K562 (cell line): ENCODE measurements around the gene COL1A1. TPM values are rescaled to one million over a fixed set of nuclear protein-coding genes. Genes with fewer than 3 reads are reported as not detected.
A peak's percentile ranks its signal among the peaks of the same experiment; 100 is the strongest.

Experiments
- CCNT2 ChIP-seq: IDR thresholded peaks from 2 replicates; pipeline ENCODE4 v1.6.1; 2011; ENCODE audit warnings: borderline replicate concordance, low read depth, mild to moderate bottlenecking, moderate library complexity, mixed read lengths, low read length; ENCODE audit not compliant: insufficient read length; ENCODE audit errors: extremely low read depth
- HINFP ChIP-seq: fragments of 450-650 bp; conservative IDR thresholded peaks from 2 replicates; pipeline ENCODE4 v1.6.1; 2016; ENCODE audit warnings: missing genetic modification characterization, low read depth, mild to moderate bottlenecking, control low read depth, missing compliant biosample characterization
- MBD1 ChIP-seq: fragments of 250-450 bp; sonication (Bioruptor Pico); IDR thresholded peaks from 2 replicates; pipeline ENCODE4 v1.8.0; 2022; ENCODE audit warnings: inconsistent platforms
- MLLT1 ChIP-seq, 2 experiments: fragments of 450-650 bp; IDR thresholded peaks; 2 replicates each; pipeline ENCODE4 v1.6.1; 2016
- MYNN ChIP-seq, 2 experiments: sonication (generic); formaldehyde crosslinking in 1 of 2; IDR thresholded peaks; 2 replicates each; pipeline versions ENCODE4 v1.5.0 to v1.6.1; 2016 to 2020; ENCODE audit warnings: antibody characterized with exemption in 1 of 2, missing genetic modification reagents in 1 of 2
- NCOA6 ChIP-seq: fragments of 450-650 bp; IDR thresholded peaks from 2 replicates; pipeline ENCODE4 v1.6.1; 2017; ENCODE audit warnings: mild to moderate bottlenecking
- PCBP1 ChIP-seq: fragments of 200-400 bp; formaldehyde crosslinking; IDR thresholded peaks from 2 replicates; pipeline ENCODE4 v1.6.1; 2018; ENCODE audit warnings: mild to moderate bottlenecking, low read depth, low read length; ENCODE audit not compliant: poor library complexity, severe bottlenecking
- RFX5 ChIP-seq: IDR thresholded peaks from 2 replicates; pipeline ENCODE4 v1.6.1; 2011; ENCODE audit warnings: low read depth, mild to moderate bottlenecking, improper control_type of control experiment, low read length
- ZBTB12 ChIP-seq: fragments of 250-450 bp; sonication (Bioruptor Pico); IDR thresholded peaks from 2 replicates; pipeline ENCODE4 v1.4.0; 2020
- ZFP36 ChIP-seq: fragments of 150-350 bp; IDR thresholded peaks from 2 replicates; pipeline ENCODE4 v1.6.1; 2018; ENCODE audit warnings: low read length, low read depth; ENCODE audit not compliant: partially characterized antibody
- ZMIZ1 ChIP-seq, 2 experiments: fragments of 150-350 bp in 1 of 2; IDR thresholded peaks; 2 replicates each; pipeline ENCODE4 v1.6.1; 2012 to 2016; ENCODE audit warnings: low read depth in 2 of 2, low read length in 2 of 2, mild to moderate bottlenecking in 1 of 2, moderate library complexity in 1 of 2
- ZNF444 ChIP-seq: fragments of 250-450 bp; sonication (Bioruptor Pico); IDR thresholded peaks from 2 replicates; pipeline ENCODE4 v1.4.0; 2020; ENCODE audit warnings: mild to moderate bottlenecking, moderate library complexity
- ZSCAN32 ChIP-seq: fragments of 450-650 bp; formaldehyde crosslinking; IDR thresholded peaks from 2 replicates; pipeline ENCODE4 v1.4.0; 2020; ENCODE audit warnings: mild to moderate bottlenecking, moderate library complexity
- polyA plus RNA-seq, 8 experiments: library from polyadenylated mRNA; depleted of rRNA in 4 of 8; stranded (reverse) in 5 of 8; unstranded in 3 of 8; fragments of >200 nt; fragmentation: Nextera tagmentation in 2 of 8; fragmentation: Illumina TruSeq in 1 of 8; extraction: Ambion mirVana in 2 of 8; extraction: Trizol in 1 of 8; gene quantifications; 2 replicates each; pipeline versions ENCODE4 v1.2.1 to v1.2.3, GENCODE V29; 2011 to 2014; ENCODE audit warnings: inconsistent platforms in 1 of 8, missing spikeins in 1 of 8
- total RNA-seq, 7 experiments: library from RNA; depleted of rRNA in 6 of 7; stranded (reverse); fragments of >200 nt in 6 of 7; fragmentation: Illumina TruSeq in 2 of 7; extraction: Trizol in 2 of 7; gene quantifications; 2 replicates each; pipeline versions ENCODE4 v1.2.1 to v1.2.3, GENCODE V29; 2011 to 2021; ENCODE audit warnings: low replicate concordance in 1 of 7

The COL1A1 gene
- total and polyA plus RNA-seq, 9 of the 15 experiments (the other 6 are each of a cell fraction or from before 2014, with no cell fraction given) = 0.04 to 3.4 (median 0.18) TPM

- no peak for TF ChIP-seq ZMIZ1 (IDR thresholded peaks at IDR 0.05; ENCODE audit: low read depth in 2 of 2, low read length in 2 of 2)
- no peak for TF ChIP-seq HINFP (tag)
- no peak for TF ChIP-seq NCOA6
- TF ChIP-seq MLLT1 (IDR thresholded peaks at IDR 0.05) = peak in 1 of 2 experiments; percentile 73; a peak in 2 of 4 replicates
- peak; percentile 80 for TF ChIP-seq ZFP36
- no peak for TF ChIP-seq MBD1
- TF ChIP-seq CCNT2 = peak; percentile 32
- peak; percentile 60 for TF ChIP-seq MYNN (IDR thresholded peaks at IDR 0.05)
- no peak for TF ChIP-seq MYNN (CRISPR knock-in tag; IDR thresholded peaks at IDR 0.05)
- TF ChIP-seq ZBTB12 (CRISPR knock-in tag) = no peak
- TF ChIP-seq ZSCAN32 = no peak
- no peak for TF ChIP-seq PCBP1
- TF ChIP-seq RFX5 = no peak
- TF ChIP-seq ZNF444 = no peak
Observed at GRCh38 chr17:50153650-50154575, 47.5 kb downstream of the COL1A1 start (continued).
